Parathyroid adenoma (tissue), 2 donors: ENCODE measurements around the gene AMIGO3.
A peak's percentile ranks its signal among the peaks of the same experiment; 100 is the strongest.

Experiments used
- H2AFZ ChIP-seq: fragments of 300-600 bp; sonication (generic); one replicate; pipeline ENCODE4 v1.7.0; 2017; ENCODE audit warnings: antibody characterized with exemption, mild to moderate bottlenecking
- H3K27ac ChIP-seq: fragments of 300-600 bp; sonication (generic); one replicate; pipeline ENCODE4 v1.7.0; 2017
- H3K27me3 ChIP-seq: fragments of 300-600 bp; sonication (generic); one replicate; pipeline ENCODE4 v1.7.0; 2017; ENCODE audit warnings: low read length; ENCODE audit not compliant: control insufficient read depth, insufficient read depth
- H3K36me3 ChIP-seq: fragments of 300-600 bp; sonication (generic); one replicate; pipeline ENCODE4 v1.7.0; 2017; ENCODE audit warnings: low read length; ENCODE audit not compliant: control insufficient read depth, insufficient read depth
- H3K4me1 ChIP-seq: fragments of 300-600 bp; sonication (generic); one replicate; pipeline ENCODE4 v1.7.0; 2017; ENCODE audit warnings: control low read depth
- H3K4me2 ChIP-seq: fragments of 300-600 bp; sonication (generic); one replicate; pipeline ENCODE4 v1.7.0; 2017; ENCODE audit warnings: low read length
- H3K4me3 ChIP-seq: fragments of 300-600 bp; sonication (generic); one replicate; pipeline ENCODE4 v1.7.0; 2017; ENCODE audit warnings: low read depth, low read length
- H3K79me2 ChIP-seq: fragments of 300-600 bp; sonication (generic); one replicate; pipeline ENCODE4 v1.7.0; 2017; ENCODE audit warnings: control low read depth
- H3K9ac ChIP-seq: fragments of 300-600 bp; sonication (generic); one replicate; pipeline ENCODE4 v1.7.0; 2017; ENCODE audit warnings: mild to moderate bottlenecking
- H3K9me3 ChIP-seq: fragments of 300-600 bp; sonication (generic); one replicate; pipeline ENCODE4 v1.7.0; 2017; ENCODE audit warnings: low read length; ENCODE audit not compliant: control insufficient read depth
- CTCF ChIP-seq: fragments of 300-600 bp; sonication (generic); IDR thresholded peaks from one replicate; pipeline ENCODE4 v1.7.0; 2017; ENCODE audit warnings: antibody characterized with exemption, mild to moderate bottlenecking
- donor health status: primary hyperparathyroidism.

The AMIGO3 gene

GRCh38 chr3:49723296-49723627 lies 3.8 kb upstream of the AMIGO3 start:
- Histone ChIP-seq H3K9ac (peak overlapping the region; percentile 15), H3K4me1 (peaks cover 11% of the 10 kb centered on the region), H3K27ac (peak overlapping the region; percentile 62), H3K4me3 (peak overlapping the region; percentile 95), H3K4me2 (peak overlapping the region; percentile 100), H3K27me3 (no peaks in the 10 kb centered on the region), H2AFZ (peak overlapping the region; percentile 81), H3K36me3 (no peaks in the 10 kb centered on the region), H3K9me3 (no peaks in the 10 kb centered on the region), H3K79me2 (no peaks in the 10 kb centered on the region)
- TF ChIP-seq CTCF: no peak

DNA sequence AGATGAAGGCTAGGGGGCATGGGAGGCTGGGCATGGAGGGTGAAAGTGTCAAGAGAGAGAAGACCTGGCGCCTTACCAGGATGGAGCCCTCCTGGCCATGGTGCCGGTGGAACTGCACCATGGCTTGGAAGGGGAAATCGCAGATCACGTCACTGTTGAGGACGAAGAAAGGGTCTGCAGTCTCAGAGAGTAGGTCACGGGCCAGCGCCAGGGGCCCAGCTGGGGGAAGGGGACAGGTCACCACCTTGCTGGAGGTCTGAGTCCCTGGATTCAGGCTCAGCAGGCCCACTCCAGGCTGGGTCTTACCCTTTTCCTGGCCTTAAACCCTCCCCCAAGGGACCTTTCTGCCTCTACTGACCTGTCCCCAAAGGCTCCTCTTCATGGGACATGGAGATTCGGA lies 3.4 kb upstream of the AMIGO3 start:
- no peak overlapping the region for H3K9ac ChIP-seq
- H3K79me2 ChIP-seq: no peaks in the 10 kb centered on the region
- peak overlapping the region; percentile 95 for H3K4me3 ChIP-seq
- H3K4me1 ChIP-seq: peaks cover 11% of the 10 kb centered on the region
- peak overlapping the region; percentile 81 for H2AFZ ChIP-seq
- no peaks in the 10 kb centered on the region for H3K9me3 ChIP-seq
- H3K27me3 ChIP-seq: no peaks in the 10 kb centered on the region
- no peaks in the 10 kb centered on the region for H3K36me3 ChIP-seq
- no peak for TF ChIP-seq CTCF
- H3K4me2 ChIP-seq: peak overlapping the region; percentile 100
- peak overlapping the region; percentile 62 for H3K27ac ChIP-seq

GRCh38 chr3:49721896-49722781 lies 2.7 kb upstream of the AMIGO3 start:
- Histone ChIP-seq H3K27ac (no peak overlapping the region), H3K9ac (no peak overlapping the region)
- TF ChIP-seq CTCF: no peak

DNA sequence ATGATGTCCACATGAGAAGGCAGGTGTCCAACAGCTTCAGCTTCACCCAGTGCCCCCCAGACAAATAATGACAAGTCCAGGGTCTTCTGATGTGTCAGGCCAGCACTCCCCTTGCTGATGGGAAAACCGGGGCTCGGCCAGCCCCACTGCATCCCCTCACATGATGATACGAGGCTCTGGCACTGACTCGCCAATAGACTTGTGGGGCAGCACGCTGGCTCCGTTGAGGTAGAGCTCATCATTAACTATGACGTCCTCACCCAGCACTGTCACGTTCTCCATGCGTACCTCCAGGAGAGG lies 2.1 kb upstream of the AMIGO3 start:
- Histone ChIP-seq H3K4me2 (no peak overlapping the region), H3K27ac (no peak overlapping the region), H3K4me1 (peaks cover 11% of the 10 kb centered on the region), H2AFZ (no peak overlapping the region), H3K4me3 (no peak overlapping the region), H3K36me3 (no peaks in the 10 kb centered on the region), H3K9ac (no peak overlapping the region), H3K27me3 (no peaks in the 10 kb centered on the region), H3K9me3 (no peaks in the 10 kb centered on the region), H3K79me2 (no peaks in the 10 kb centered on the region)
- no peak for TF ChIP-seq CTCF

More at GRCh38 chr3:49721896-49722781, 2.7 kb upstream of the AMIGO3 start:
- no peaks in the 10 kb centered on the region for H3K79me2 ChIP-seq
- H2AFZ ChIP-seq: no peak overlapping the region
- no peaks in the 10 kb centered on the region for H3K27me3 ChIP-seq
- no peaks in the 10 kb centered on the region for H3K36me3 ChIP-seq
- peaks cover 11% of the 10 kb centered on the region for H3K4me1 ChIP-seq
- no peak overlapping the region for H3K4me3 ChIP-seq
- no peak overlapping the region for H3K4me2 ChIP-seq
- no peaks in the 10 kb centered on the region for H3K9me3 ChIP-seq
